NCI-H526 treated with DMSO at 0.1 percent for 48 hours (cell line): ENCODE results near the gene PTPN23.

Experiments used
- DNase-seq: peaks from one replicate; lab custom pipeline; 2025; lab: John Stamatoyannopoulos, UW

The PTPN23 gene

DNA sequence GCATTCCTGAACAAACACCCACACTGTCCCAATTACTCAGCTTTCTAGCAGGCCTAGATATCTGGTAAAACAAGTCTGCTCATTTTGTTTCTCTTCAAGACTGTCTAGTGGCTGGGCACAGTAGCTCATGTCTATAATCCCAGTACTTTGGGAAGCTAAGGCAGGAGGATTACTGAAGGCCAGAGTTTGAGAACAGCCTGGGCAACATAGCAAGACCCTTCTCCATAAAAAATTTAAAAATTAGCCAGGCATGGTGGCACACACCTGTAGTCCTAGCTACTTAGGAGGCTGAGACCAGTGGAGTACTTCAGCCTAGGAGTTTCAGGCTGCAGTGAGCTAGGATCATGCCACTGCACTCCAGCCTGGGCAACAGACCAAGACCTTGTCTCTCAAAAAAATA is 6.2 kb upstream of the PTPN23 start:
- DNase-seq: no peak

DNA sequence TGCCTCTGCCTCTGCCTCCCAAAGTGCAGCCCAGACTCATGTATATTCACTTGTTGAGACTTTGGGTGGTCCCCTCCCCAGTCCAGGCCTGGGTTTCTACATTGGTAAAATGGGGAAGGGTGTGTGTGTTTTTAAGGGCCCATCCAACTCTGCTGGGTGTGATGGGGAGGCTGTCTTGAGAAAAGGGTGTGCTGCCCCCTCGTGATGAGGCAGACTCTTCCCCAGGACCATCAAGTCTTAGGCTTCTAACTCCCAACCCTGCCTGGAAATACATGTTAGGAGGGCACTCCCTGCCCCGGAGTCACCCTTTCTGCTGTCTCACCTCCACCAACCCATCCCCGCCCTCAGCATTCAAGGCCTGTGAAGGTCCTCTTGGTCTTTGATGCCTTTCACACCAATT is 4.4 kb upstream of the PTPN23 start:
- no peak for DNase-seq

DNA sequence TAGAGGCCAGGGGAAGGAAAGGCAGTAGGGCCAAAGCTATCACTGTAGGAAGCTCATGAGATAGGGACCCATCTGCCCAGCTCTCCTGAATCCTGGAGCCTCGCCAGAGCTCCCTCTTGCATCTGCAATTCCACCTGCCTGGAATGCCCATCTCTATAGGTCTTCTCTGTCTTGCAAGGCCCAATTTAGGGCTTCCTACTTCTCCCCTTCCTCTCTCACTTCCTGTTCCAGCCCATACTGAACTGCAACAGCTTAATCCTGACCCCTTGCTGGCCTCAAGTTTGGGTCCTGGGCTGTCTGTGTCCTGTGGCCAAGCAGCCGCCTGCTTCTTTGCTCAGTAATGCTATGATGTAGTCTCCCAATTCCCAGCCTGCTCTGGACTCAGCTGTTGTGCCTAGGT is 3.6 kb upstream of the PTPN23 start:
- DNase-seq: no peak

- no peak for DNase-seq
Measured at GRCh38 chr3:47378869-47379268, 2.0 kb upstream of the PTPN23 start.

GRCh38 chr3:47379411-47379899 is 1.4 kb upstream of the PTPN23 start:
- DNase-seq: no peak

- DNase-seq: no peak
Measured at GRCh38 chr3:47380026-47380600, 708 bp upstream of the PTPN23 start.

- peak; percentile 78 for DNase-seq
Measured at GRCh38 chr3:47381317-47382157, 716 bp downstream of the PTPN23 start.

DNA sequence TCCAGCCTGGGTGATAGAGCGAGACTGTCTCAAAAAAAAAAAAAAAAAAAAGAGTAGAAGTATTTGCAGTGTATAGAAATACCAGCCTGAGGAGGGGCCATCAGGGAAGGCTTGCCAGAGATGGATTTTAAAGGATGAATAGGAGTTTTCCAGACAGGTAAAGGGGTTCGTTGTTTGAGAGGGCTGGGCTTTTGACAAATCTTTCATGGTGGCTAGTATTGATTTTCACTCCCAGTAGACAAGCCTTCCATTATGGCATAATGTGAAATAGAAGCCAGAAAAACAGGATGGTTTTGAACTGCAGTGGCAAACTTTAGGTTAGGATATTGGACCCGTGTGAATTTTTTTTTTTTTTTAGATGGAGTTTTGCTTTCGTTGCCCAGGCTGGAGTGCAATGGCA is 3.6 kb downstream of the PTPN23 start:
- no peak for DNase-seq

GRCh38 chr3:47385007-47385406 is 4.2 kb downstream of the PTPN23 start:
- no peak for DNase-seq

DNA sequence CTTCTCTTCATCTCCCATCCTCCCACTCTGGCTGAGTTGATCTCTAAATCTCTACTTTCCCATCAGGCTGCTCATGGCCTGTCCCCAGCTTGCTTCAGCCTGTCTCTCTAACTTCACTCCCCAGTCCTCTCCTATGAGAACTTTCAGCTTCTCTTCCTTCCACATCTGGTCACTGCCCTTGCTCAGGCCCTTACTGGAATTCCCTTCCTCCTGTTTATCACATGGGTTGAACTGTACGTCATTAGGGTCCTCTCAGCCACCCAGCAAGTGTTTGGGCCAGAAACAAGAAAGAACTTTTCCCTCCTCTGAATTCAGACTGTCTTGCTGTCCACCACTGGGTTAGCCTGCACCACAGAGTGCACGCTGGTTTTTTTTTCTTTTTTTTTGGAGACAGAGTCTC is 5.0 kb downstream of the PTPN23 start:
- no peak for DNase-seq

DNA sequence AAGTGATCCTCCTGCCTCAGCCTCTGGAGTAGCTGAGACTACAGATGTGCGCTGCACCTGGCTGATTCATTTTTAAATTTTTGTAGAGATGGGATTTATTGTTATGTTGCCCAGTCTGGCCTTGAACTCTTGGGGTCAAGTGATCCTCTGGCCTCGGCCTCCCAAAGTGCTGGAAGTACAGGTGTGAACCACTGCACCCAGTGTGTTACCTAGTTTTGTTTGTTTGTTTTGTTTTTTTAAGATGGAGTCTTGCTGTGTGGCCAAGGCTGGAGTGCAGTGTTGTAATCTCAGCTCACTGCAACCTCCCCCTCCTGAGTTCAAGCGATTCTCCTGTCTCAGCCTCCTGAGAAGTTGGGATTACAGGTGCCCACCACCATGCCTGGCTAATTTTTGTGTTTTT is 12.1 kb downstream of the PTPN23 start:
- DNase-seq: no peak

DNA sequence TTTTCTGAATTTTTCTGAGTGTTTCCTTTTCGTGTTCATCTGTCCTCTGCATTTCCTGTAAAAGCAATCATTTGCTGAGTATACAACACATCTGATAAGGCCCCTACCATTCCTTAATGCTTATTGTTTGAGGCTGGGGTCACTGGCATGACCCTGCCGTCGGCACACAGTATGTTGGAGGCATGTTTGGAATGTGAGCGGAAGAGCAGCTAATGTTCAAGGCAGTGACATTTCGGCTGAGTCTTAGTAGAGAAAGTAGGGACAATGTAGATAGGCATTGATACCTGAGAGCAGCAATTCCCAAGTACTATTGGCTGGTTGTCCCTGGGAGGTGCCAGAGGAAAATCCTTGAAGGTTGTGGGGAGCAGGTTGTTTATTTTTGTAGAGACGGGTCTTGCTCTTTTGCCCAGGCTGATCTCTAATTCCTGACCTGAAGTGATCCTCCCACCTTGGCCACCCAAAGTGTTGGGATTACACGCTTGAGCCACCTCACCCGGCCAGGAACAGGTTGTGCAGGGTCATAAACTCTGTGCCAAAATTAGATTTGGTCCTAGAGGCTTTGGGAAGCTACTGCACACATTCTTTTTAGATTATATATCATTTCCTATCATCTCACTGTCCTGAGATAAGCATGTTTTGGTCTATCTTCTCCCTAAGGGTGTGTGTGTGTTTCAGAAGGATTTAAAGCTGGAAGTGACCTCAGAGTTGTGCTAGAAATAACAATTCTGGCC is 13.5 kb downstream of the PTPN23 start:
- DNase-seq: no peak

- DNase-seq: no peak
Measured at GRCh38 chr3:47394881-47395280, 14.1 kb downstream of the PTPN23 start.

GRCh38 chr3:47398228-47398627 is 17.4 kb downstream of the PTPN23 start:
- no peak for DNase-seq

- DNase-seq: no peak
Measured at GRCh38 chr3:47399016-47399415, 18.2 kb downstream of the PTPN23 start.

DNA sequence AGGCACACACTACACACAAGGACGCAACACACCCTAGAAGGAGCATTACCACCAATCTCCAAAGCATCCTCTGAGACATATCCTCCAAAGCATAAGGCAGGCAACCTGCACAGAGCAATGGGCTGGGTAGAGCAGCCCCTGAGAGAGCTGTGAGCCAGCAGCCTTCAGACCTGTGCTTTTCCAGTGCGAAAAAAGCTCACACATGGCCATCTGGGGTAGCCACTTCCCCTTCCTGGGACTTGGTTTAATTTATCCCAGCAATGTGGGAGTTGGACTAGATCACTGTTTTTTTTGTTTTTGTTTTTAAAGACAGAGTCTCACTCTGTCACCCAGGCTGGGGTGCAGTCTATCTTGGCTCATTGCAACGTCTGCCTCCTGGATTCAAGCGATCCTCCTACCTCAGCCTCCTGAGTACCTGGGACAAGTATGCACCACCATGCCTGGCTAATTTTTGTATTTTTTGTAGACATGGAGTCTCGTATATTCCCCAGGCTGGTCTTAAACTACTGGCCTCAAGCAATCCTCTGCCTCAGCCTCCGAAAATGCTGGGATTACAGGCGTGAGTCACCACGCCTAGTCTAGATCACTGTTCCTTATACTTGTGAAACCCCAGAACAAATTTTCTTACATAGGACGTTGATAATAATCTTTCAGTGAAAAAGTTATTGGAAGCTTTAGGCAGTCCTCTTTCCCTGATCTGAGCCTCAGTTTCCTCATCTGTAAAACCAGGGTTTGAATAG is 18.9 kb downstream of the PTPN23 start:
- DNase-seq: no peak

- no peak for DNase-seq
Measured at GRCh38 chr3:47404431-47404876, 23.6 kb downstream of the PTPN23 start.

GRCh38 chr3:47404955-47405790 is 24.4 kb downstream of the PTPN23 start:
- DNase-seq: no peak

GRCh38 chr3:47405820-47406761 is 25.3 kb downstream of the PTPN23 start:
- DNase-seq: no peak

DNA sequence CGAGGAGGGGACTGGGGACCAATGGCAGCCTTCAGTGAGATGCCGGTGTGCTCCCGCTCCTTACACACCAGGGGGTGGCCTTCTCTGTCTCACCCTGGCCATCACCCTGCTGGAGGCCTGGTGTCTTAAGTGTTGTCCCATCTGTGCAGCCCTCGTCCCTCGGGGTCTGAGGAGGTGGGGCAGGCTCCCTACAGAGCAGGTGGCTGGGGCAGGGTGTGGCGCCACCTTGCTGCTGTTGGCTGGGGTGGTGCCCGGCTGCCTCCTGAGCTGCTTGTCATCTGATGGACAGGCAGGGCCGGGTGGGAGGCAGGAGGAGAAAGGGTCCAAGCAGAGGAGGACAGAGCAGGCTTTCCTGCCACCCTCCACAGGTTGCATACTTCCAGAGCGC is 25.9 kb downstream of the PTPN23 start:
- no peak for DNase-seq
